Progenitor cell of endocrine pancreas (in vitro differentiated cells): ENCODE results near the gene SACS. TPM values are rescaled to one million over a fixed set of nuclear protein-coding genes. Genes with fewer than 3 reads are reported as not detected.

Experiments
- DNase-seq: peaks from one replicate; pipeline ENCODE4 v3.0.0; 2021; ENCODE audit warnings: low spot score; ENCODE audit not compliant: unreplicated experiment
- H3K27ac Mint-ChIP-seq: 2 replicates; pipeline ENCODE4 v1.8.0; 2021; ENCODE audit warnings: mild to moderate bottlenecking, moderate library complexity, mixed read lengths
- H3K27me3 Mint-ChIP-seq: 2 replicates; pipeline ENCODE4 v1.8.0; 2021; ENCODE audit warnings: mixed read lengths
- H3K36me3 Mint-ChIP-seq: 2 replicates; pipeline ENCODE4 v1.8.0; 2022; ENCODE audit warnings: mixed read lengths; ENCODE audit not compliant: insufficient read depth
- H3K4me1 Mint-ChIP-seq: 2 replicates; pipeline ENCODE4 v1.8.0; 2021; ENCODE audit warnings: low read depth, mixed read lengths
- H3K4me3 Mint-ChIP-seq: 2 replicates; pipeline ENCODE4 v1.8.0; 2021; ENCODE audit warnings: low read depth, mild to moderate bottlenecking, moderate library complexity, mixed read lengths
- H3K9me3 Mint-ChIP-seq: 2 replicates; pipeline ENCODE4 v1.8.0; 2021; ENCODE audit warnings: low read depth, mixed read lengths
- CTCF ChIP-seq: fragments of 200-600 bp; sonication (generic); IDR thresholded peaks from one replicate; pipeline ENCODE4 v1.5.0; 2021; ENCODE audit warnings: antibody characterized with exemption, mild to moderate bottlenecking; ENCODE audit not compliant: unreplicated experiment
- total RNA-seq: library from RNA; stranded (reverse); gene quantifications from 2 replicates; pipeline ENCODE4 v1.2.1, GENCODE V29; 2021

SACS gene
- total RNA-seq, 1 donor from 2014 or later, result 7.1 TPM

GRCh38 chr13:23467048-23467931 lies 33.8 kb upstream of the SACS start:
- TF ChIP-seq CTCF, result no peak
- H3K36me3 Mint-ChIP-seq, result no peaks in the 10 kb centered on the region
- H3K4me3 Mint-ChIP-seq, result no peak overlapping the region
- no peak overlapping the region for H3K27ac Mint-ChIP-seq
- DNase-seq, result no peak
- H3K27me3 Mint-ChIP-seq, result peaks cover 47% of the 10 kb centered on the region
- H3K9me3 Mint-ChIP-seq, result peaks cover 4% of the 10 kb centered on the region
- peaks cover 30% of the 10 kb centered on the region for H3K4me1 Mint-ChIP-seq

GRCh38 chr13:23466144-23467002 lies 32.9 kb upstream of the SACS start:
- peak; percentile 37 for DNase-seq
- Mint-ChIP-seq H3K27me3 (peaks cover 50% of the 10 kb centered on the region), H3K4me3 (peak overlapping the region; percentile 68), H3K27ac (peak overlapping the region; percentile 9), H3K9me3 (peaks cover 4% of the 10 kb centered on the region), H3K4me1 (peaks cover 23% of the 10 kb centered on the region), H3K36me3 (no peaks in the 10 kb centered on the region)
- TF ChIP-seq CTCF, result peak; percentile 62

- no peak overlapping the region for H3K4me3 Mint-ChIP-seq
- H3K27ac Mint-ChIP-seq, result no peak overlapping the region
- H3K4me1 Mint-ChIP-seq, result peaks cover 2% of the 10 kb centered on the region
- DNase-seq, result no peak
- H3K9me3 Mint-ChIP-seq, result peaks cover 4% of the 10 kb centered on the region
- TF ChIP-seq CTCF, result no peak
- H3K36me3 Mint-ChIP-seq, result no peaks in the 10 kb centered on the region
- H3K27me3 Mint-ChIP-seq, result peaks cover 49% of the 10 kb centered on the region
Measured at GRCh38 chr13:23463661-23464060, 30.2 kb upstream of the SACS start.

- no peak for DNase-seq
Measured at GRCh38 chr13:23462815-23463559, 29.5 kb upstream of the SACS start.

More at GRCh38 chr13:23462815-23463559, 29.5 kb upstream of the SACS start:
- Mint-ChIP-seq H3K36me3 (no peaks in the 10 kb centered on the region), H3K4me1 (peaks cover 2% of the 10 kb centered on the region), H3K27me3 (peaks cover 45% of the 10 kb centered on the region), H3K4me3 (no peak overlapping the region), H3K27ac (no peak overlapping the region), H3K9me3 (peaks cover 4% of the 10 kb centered on the region)
- TF ChIP-seq CTCF, result no peak
